Inflammatory macrophage (primary cell): Measurements from ENCODE around the gene NEU4.
A peak's percentile ranks its signal among the peaks of the same experiment; 100 is the strongest.
"Not testable (repeated sequence)": the region's sequence is repeated elsewhere in the genome, so short reads cannot be mapped to it uniquely, and the experiment has no call there.

Source experiments
- DNase-seq, 2 donors: peaks; one replicate each; pipeline ENCODE4 v3.0.0-alpha.2; 2020 to 2022
- total RNA-seq, 18 experiments: gene quantifications; one replicate each; lab custom pipeline; 2026; ENCODE audit warnings: mixed read lengths in 6 of 18, inconsistent platforms in 2 of 18; lab: John Stamatoyannopoulos, UW

Gene NEU4
- 0 to 12.3 (median 0.24) reads per million in 18 experiments for total RNA-seq

GRCh38 chr2:241808721-241809382 is at the start of gene NEU4:
Gene NEU4, plus strand, starts transcription at chr2:241809193. Its CDS starts 5,292 bp downstream, at chr2:241814485.
- no peak for DNase-seq

- DNase-seq: not testable (repeated sequence)
Measured at GRCh38 chr2:241759893-241760292, 49.1 kb upstream of the NEU4 start.

GRCh38 chr2:241760301-241760771 is 48.7 kb upstream of the NEU4 start:
- DNase-seq: peak; percentile 8 to 48

- no peak for DNase-seq
Measured at GRCh38 chr2:241762321-241762932, 46.6 kb upstream of the NEU4 start.

GRCh38 chr2:241762933-241763369 is 46.0 kb upstream of the NEU4 start:
- DNase-seq: no peak

GRCh38 chr2:241763551-241764274 is 45.3 kb upstream of the NEU4 start:
- no peak for DNase-seq

GRCh38 chr2:241764275-241765241 is 44.4 kb upstream of the NEU4 start:
- DNase-seq: no peak

GRCh38 chr2:241767464-241768250 is 41.3 kb upstream of the NEU4 start:
- DNase-seq: no peak

- DNase-seq: no peak
Measured at GRCh38 chr2:241768251-241768711, 40.7 kb upstream of the NEU4 start.

- DNase-seq: no peak
Measured at GRCh38 chr2:241768850-241769249, 40.1 kb upstream of the NEU4 start.

GRCh38 chr2:241769819-241770184 is 39.2 kb upstream of the NEU4 start:
- DNase-seq: no peak

- no peak for DNase-seq
Measured at GRCh38 chr2:241770185-241770935, 38.6 kb upstream of the NEU4 start.

GRCh38 chr2:241770936-241771285 is 38.1 kb upstream of the NEU4 start:
- DNase-seq: no peak

GRCh38 chr2:241771286-241772062 is 37.5 kb upstream of the NEU4 start:
- no peak for DNase-seq

GRCh38 chr2:241772063-241772499 is 36.9 kb upstream of the NEU4 start:
- DNase-seq: no peak

- DNase-seq: no peak
Measured at GRCh38 chr2:241773511-241774418, 35.2 kb upstream of the NEU4 start.

GRCh38 chr2:241774419-241775222 is 34.4 kb upstream of the NEU4 start:
- DNase-seq: no peak
